Endothelial cell of umbilical vein (primary cell): ENCODE data around the gene SNORC. TPM values are rescaled to one million over a fixed set of nuclear protein-coding genes. Genes with fewer than 3 reads are reported as not detected.

Experiments
- BruUV-seq: library from RNA; stranded (reverse); fragments of 400-500 nt; replicated peaks from 2 replicates; lab custom pipeline; 2021; lab: Mats Ljungman, UMichigan
- CTCF ChIA-PET: fragments of 300-600, 350-600 bp; sonication (Branson Sonifier 250); formaldehyde crosslinking; loops from one replicate; lab custom pipeline; 2021; ENCODE audit warnings: antibody characterized with exemption, inconsistent platforms; lab: Charles Lee
- POLR2A ChIA-PET: fragments of 300-600, 350-600 bp; sonication (Branson Sonifier 250); formaldehyde crosslinking; loops from one replicate; lab custom pipeline; 2021; ENCODE audit warnings: antibody characterized with exemption, inconsistent platforms; lab: Charles Lee
- DNase-seq: peaks from one replicate; pipeline ENCODE4 v3.0.0-alpha.2; 2011; ENCODE audit warnings: low read depth, low spot score
- FAIRE-seq: peaks from 2 replicates; lab custom pipeline; 2011; peaks lifted over from hg19 to GRCh38; lab: Jason Lieb, UNC
- H2AFZ ChIP-seq: 2 replicates; pipeline ENCODE4 v1.6.0; 2012; ENCODE audit warnings: low read depth, low read length, control low read depth, inconsistent platforms
- H3K27ac ChIP-seq: 2 replicates; pipeline ENCODE4 v1.5.1; 2011; ENCODE audit warnings: low read depth, mild to moderate bottlenecking, control low read depth, low read length, moderate library complexity; ENCODE audit not compliant: insufficient read depth
- H3K27me3 ChIP-seq, 2 experiments: 2 replicates each; pipeline versions ENCODE4 v1.6.0 to v1.6.1; 2011; ENCODE audit warnings: low read length in 2 of 2, mixed read lengths in 1 of 2; ENCODE audit not compliant: control insufficient read depth in 2 of 2, insufficient read depth in 2 of 2
- H3K36me3 ChIP-seq, 2 experiments: 2 replicates in 1 of 2; 3 replicates in 1 of 2; pipeline ENCODE4 v1.5.1; 2011; ENCODE audit warnings: low read length in 2 of 2, mild to moderate bottlenecking in 1 of 2, moderate library complexity in 1 of 2; ENCODE audit not compliant: control insufficient read depth in 2 of 2, insufficient read depth in 2 of 2; ENCODE audit errors: extremely low read depth in 1 of 2
- H3K4me1 ChIP-seq: 3 replicates; pipeline ENCODE4 v1.5.1; 2011; ENCODE audit warnings: mild to moderate bottlenecking, low read length; ENCODE audit not compliant: control insufficient read depth, insufficient read depth; ENCODE audit errors: extremely low read depth
- H3K4me2 ChIP-seq: 2 replicates; pipeline ENCODE4 v1.6.1; 2011; ENCODE audit warnings: low read length, control low read depth, mixed read lengths; ENCODE audit not compliant: insufficient read depth
- H3K4me3 ChIP-seq, 3 experiments: fragments of 200-600 bp in 1 of 3; sonication (generic), shearing (Covaris generic) in 1 of 3; replicated peaks in 1 of 3; 2 replicates each; pipeline ENCODE4 v1.5.1; 2011 to 2016; ENCODE audit warnings: control low read depth in 3 of 3, low read length in 3 of 3, mild to moderate bottlenecking in 2 of 3, inconsistent platforms in 1 of 3, low read depth in 1 of 3, moderate library complexity in 1 of 3; ENCODE audit not compliant: insufficient read depth in 1 of 3
- H3K79me2 ChIP-seq: 2 replicates; pipeline ENCODE4 v1.6.0; 2012; ENCODE audit warnings: low read length, inconsistent platforms; ENCODE audit not compliant: control insufficient read depth, insufficient read depth
- H3K9ac ChIP-seq: replicated peaks from 2 replicates; pipeline ENCODE3; 2011; ENCODE audit warnings: low read length, control low read depth; ENCODE audit not compliant: insufficient read depth; ENCODE audit errors: extremely low read depth
- H3K9me1 ChIP-seq: replicated peaks from 3 replicates; pipeline ENCODE4 v1.6.0; 2011; ENCODE audit warnings: mild to moderate bottlenecking, low read length; ENCODE audit not compliant: control insufficient read depth, insufficient read depth; ENCODE audit errors: extremely low read depth
- H3K9me3 ChIP-seq: replicated peaks from 2 replicates; pipeline ENCODE4 v1.5.1; 2012; ENCODE audit warnings: low read length, inconsistent platforms; ENCODE audit not compliant: control insufficient read depth, insufficient read depth
- H4K20me1 ChIP-seq: replicated peaks from 2 replicates; pipeline ENCODE3; 2011; ENCODE audit warnings: mild to moderate bottlenecking, low read length; ENCODE audit not compliant: control insufficient read depth, insufficient read depth; ENCODE audit errors: extremely low read depth
- EZH2 ChIP-seq: IDR thresholded peaks from 2 replicates; pipeline ENCODE4 v1.6.1; 2012; ENCODE audit warnings: borderline replicate concordance, low read depth, mild to moderate bottlenecking, moderate library complexity, low read length, inconsistent platforms; ENCODE audit not compliant: severe bottlenecking
- FOS ChIP-seq: IDR thresholded peaks from 2 replicates; pipeline ENCODE4 v1.6.1; 2011; ENCODE audit warnings: mild to moderate bottlenecking, low read length, moderate library complexity, borderline replicate concordance; ENCODE audit not compliant: insufficient read depth
- GATA2 ChIP-seq: IDR thresholded peaks from 2 replicates; pipeline ENCODE4 v1.7.0; 2011; ENCODE audit warnings: low read depth, mild to moderate bottlenecking, moderate library complexity, mixed read lengths, low read length; ENCODE audit not compliant: insufficient read length, insufficient read depth
- JUN ChIP-seq: IDR thresholded peaks from 2 replicates; pipeline ENCODE4 v1.6.1; 2011; ENCODE audit warnings: borderline replicate concordance, low read depth; ENCODE audit not compliant: insufficient read length, insufficient read depth
- MYC ChIP-seq: IDR thresholded peaks from one replicate; pipeline ENCODE4 v1.6.1; 2011; ENCODE audit warnings: mild to moderate bottlenecking, low read depth, low read length
- POLR2A ChIP-seq: IDR thresholded peaks from 2 replicates; pipeline ENCODE4 v1.6.1; 2012; ENCODE audit warnings: low read depth, mild to moderate bottlenecking, control low read depth, low read length
- POLR2AphosphoS5 ChIP-seq: IDR thresholded peaks from 2 replicates; pipeline ENCODE4 v1.6.1; 2012; ENCODE audit warnings: low read depth, mild to moderate bottlenecking, control low read depth, low read length, moderate library complexity; ENCODE audit not compliant: insufficient read depth
- dilution Hi-C: fragments of 300-500 bp; cut with MboI; formaldehyde crosslinking; loops from one replicate; pipeline ENCODE4 v1.15.0; 2019; ENCODE audit warnings: low sequenced_read_pairs; ENCODE audit not compliant: extremely low pct_ligation_motif_present
- intact Hi-C: fragments of 100-400 bp; cut with micrococcal nuclease; formaldehyde crosslinking; loops from one replicate; pipeline ENCODE4 v1.10.0; 2022
- polyA plus RNA-seq, 4 experiments: library from polyadenylated mRNA; depleted of rRNA in 3 of 4; stranded (reverse) in 3 of 4; unstranded in 1 of 4; fragments of >200 nt; gene quantifications; 2 replicates each; pipeline versions ENCODE4 v1.2.1 to v1.2.3, GENCODE V29; 2011 to 2012; ENCODE audit warnings: missing spikeins in 1 of 4
- total RNA-seq: library from RNA; stranded (reverse); gene quantifications from 2 replicates; pipeline ENCODE4 v1.2.3, GENCODE V29; 2021
- TF ChIP-seq, protein P1 (sequence below): IDR thresholded peaks from 2 replicates; pipeline ENCODE4 v1.6.1; 2011; ENCODE audit not compliant: insufficient read depth, insufficient read length
- TF ChIP-seq, protein P2 (sequence below), 2 donors: IDR thresholded peaks; 1 replicate in 1 of 2; 2 replicates in 1 of 2; pipeline ENCODE4 v1.5.1; 2011; ENCODE audit warnings: low read length in 2 of 2, mild to moderate bottlenecking in 2 of 2, moderate library complexity in 2 of 2, control low read depth in 1 of 2, inconsistent platforms in 1 of 2, low read depth in 1 of 2; ENCODE audit not compliant: insufficient read depth in 1 of 2; ENCODE audit errors: extremely low read depth in 1 of 2

Gene SNORC
- total and polyA plus RNA-seq, 2 donors (not counting 3 experiments of a cell fraction or from before 2014, with no cell fraction given): 1.4 to 4.0 TPM

DNA sequence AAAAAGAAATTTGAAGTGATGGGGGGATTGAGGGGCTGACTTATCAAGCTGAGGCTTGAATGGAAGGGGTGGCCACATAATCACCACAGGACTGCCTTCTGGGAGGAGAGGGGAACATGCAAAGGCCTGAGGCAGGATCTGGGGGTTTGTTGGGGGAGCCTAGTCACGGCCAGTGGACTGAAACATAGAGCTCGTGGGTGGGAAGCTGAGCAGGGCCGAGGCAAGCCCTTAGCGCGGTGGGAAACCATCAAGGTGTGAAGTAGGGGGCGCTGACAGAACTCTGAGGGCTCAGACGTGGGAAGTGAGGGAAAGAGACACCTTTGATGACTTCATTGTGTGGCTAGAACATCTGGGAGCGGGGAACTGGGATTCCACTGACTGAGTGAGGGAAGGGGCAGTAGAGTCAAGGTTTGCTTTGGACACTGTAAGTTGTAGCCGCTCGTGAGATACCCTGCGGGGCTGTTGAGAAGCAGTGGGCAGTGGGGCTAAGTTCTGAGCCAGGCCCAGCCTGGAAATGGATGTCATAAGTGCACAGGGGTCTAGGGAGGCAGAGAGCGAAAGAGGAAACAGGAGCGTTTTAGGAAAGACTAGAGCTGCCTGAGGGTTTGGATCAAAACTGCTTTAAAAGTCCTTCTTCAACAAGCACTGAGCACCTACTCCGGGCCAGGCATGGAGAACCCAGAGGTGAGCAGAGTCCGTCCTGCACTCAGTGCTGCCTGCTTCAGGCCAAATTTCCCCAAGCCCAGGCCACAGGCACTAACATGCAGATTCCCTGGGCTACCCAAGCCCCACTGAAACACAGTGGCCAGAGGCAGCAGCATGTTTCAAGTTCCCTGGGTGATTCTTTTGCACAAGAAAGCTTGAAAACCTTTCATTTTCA lies 686 bp upstream of the SNORC start:
- H4K20me1 ChIP-seq: no peaks in the 10 kb centered on the region
- DNase-seq (no peak), FAIRE-seq (no peak)
- H3K79me2 ChIP-seq: no peaks in the 10 kb centered on the region
- H3K9me3 ChIP-seq: no peaks in the 10 kb centered on the region
- H3K4me2 ChIP-seq: no peak overlapping the region
- intact Hi-C loops (no loop called here), dilution Hi-C loops (no loop called here)
- no peak overlapping the region for H3K9ac ChIP-seq
- TF ChIP-seq, protein P1, sequence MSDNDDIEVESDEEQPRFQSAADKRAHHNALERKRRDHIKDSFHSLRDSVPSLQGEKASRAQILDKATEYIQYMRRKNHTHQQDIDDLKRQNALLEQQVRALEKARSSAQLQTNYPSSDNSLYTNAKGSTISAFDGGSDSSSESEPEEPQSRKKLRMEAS: no peak
- TF ChIP-seq FOS (no peak), GATA2 (no peak), POLR2A (no peak), JUN (no peak), EZH2 (no peak), POLR2AphosphoS5 (no peak), MYC (no peak)
- TF ChIP-seq, protein P2, sequence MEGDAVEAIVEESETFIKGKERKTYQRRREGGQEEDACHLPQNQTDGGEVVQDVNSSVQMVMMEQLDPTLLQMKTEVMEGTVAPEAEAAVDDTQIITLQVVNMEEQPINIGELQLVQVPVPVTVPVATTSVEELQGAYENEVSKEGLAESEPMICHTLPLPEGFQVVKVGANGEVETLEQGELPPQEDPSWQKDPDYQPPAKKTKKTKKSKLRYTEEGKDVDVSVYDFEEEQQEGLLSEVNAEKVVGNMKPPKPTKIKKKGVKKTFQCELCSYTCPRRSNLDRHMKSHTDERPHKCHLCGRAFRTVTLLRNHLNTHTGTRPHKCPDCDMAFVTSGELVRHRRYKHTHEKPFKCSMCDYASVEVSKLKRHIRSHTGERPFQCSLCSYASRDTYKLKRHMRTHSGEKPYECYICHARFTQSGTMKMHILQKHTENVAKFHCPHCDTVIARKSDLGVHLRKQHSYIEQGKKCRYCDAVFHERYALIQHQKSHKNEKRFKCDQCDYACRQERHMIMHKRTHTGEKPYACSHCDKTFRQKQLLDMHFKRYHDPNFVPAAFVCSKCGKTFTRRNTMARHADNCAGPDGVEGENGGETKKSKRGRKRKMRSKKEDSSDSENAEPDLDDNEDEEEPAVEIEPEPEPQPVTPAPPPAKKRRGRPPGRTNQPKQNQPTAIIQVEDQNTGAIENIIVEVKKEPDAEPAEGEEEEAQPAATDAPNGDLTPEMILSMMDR (IDR thresholded peaks at IDR 0.05; ENCODE audit: extremely low read depth in 1 of 2, insufficient read depth in 1 of 2, low read depth in 1 of 2, low read length in 2 of 2): no peak
- H3K36me3 ChIP-seq: no peaks in the 10 kb centered on the region
- H3K4me1 ChIP-seq: no peaks in the 10 kb centered on the region
- H3K27me3 ChIP-seq: no peaks in the 10 kb centered on the region
- ChIA-PET POLR2A (no interaction called here), CTCF (interaction anchor here (2.1 kb wide), 1 partner anchor 185 kb away, joined by 6 read pairs; no protein-coding TSS in a partner anchor)
- H3K27ac ChIP-seq: no peak overlapping the region
- no TSS peak for BruUV-seq
- no peak overlapping the region for H3K4me3 ChIP-seq
- no peaks in the 10 kb centered on the region for H3K9me1 ChIP-seq
- H2AFZ ChIP-seq: no peak overlapping the region
